Gastrocnemius medialis (tissue), 4 donors: ENCODE measurements around the gene PRC1. TPM values are rescaled to one million over a fixed set of nuclear protein-coding genes. Genes with fewer than 3 reads are reported as not detected.

Source experiments
- ATAC-seq, 2 donors: fragments of 150-250 bp; one replicate each; pipeline ENCODE4 v1.9.1; 2016
- DNase-seq, 2 donors: peaks; one replicate each; pipeline ENCODE4 v3.0.0-alpha.2; 2019
- H3K27ac ChIP-seq, 4 donors: fragments of 200-600 bp; sonication (generic); 1 replicate in 1 of 4; 2 replicates in 3 of 4; pipeline ENCODE4 v1.5.1; 2016 to 2018; ENCODE audit warnings: mild to moderate bottlenecking in 2 of 4, moderate library complexity in 1 of 4
- H3K27me3 ChIP-seq, 3 donors: fragments of 200-600 bp; sonication (generic) in 2 of 3; 1 replicate in 1 of 3; 2 replicates in 2 of 3; pipeline versions ENCODE4 v1.5.1 to v1.6.0; 2016 to 2019; ENCODE audit warnings: mild to moderate bottlenecking in 1 of 3, moderate library complexity in 1 of 3
- H3K36me3 ChIP-seq, 2 donors: fragments of 200-600 bp; sonication (generic) in 1 of 2; one replicate each; pipeline ENCODE4 v1.5.1; 2017 to 2018
- H3K4me1 ChIP-seq, 2 donors: fragments of 200-600 bp; sonication (generic) in 1 of 2; one replicate each; pipeline ENCODE4 v1.5.1; 2016 to 2017; ENCODE audit warnings: mild to moderate bottlenecking in 2 of 2
- H3K4me3 ChIP-seq, 4 donors: fragments of 200-600 bp; sonication (generic) in 3 of 4; 1 replicate in 1 of 4; 2 replicates in 3 of 4; pipeline ENCODE4 v1.5.1; 2016 to 2019; ENCODE audit warnings: mild to moderate bottlenecking in 2 of 4
- H3K9me3 ChIP-seq, 3 donors: fragments of 200-600 bp; sonication (generic) in 2 of 3; 1 replicate in 1 of 3; 2 replicates in 2 of 3; pipeline ENCODE4 v1.5.1; 2016 to 2019
- POLR2A ChIP-seq, 2 donors: fragments of 450-650 bp; IDR thresholded peaks; one replicate each; pipeline ENCODE4 v1.6.1; 2017; ENCODE audit warnings: antibody characterized with exemption in 2 of 2, mild to moderate bottlenecking in 2 of 2, moderate library complexity in 2 of 2
- in situ Hi-C, 4 donors: fragments of 200-750 bp; cut with MboI; loops; one replicate each; pipeline versions ENCODE4 v1.15.0 to v1.8.0; 2017; ENCODE audit warnings: low sequenced_read_pairs in 4 of 4
- intact Hi-C: fragments of 100-400 bp; cut with DNase I; formaldehyde crosslinking; loops from one replicate; pipeline ENCODE4 v1.15.1; 2023; ENCODE audit warnings: low total_unique reads
- total RNA-seq, 4 donors: library from RNA; depleted of rRNA; stranded (reverse); fragments of >200 nt; gene quantifications; one replicate each; pipeline versions ENCODE4 v1.1.0 to v1.2.3, GENCODE V29; 2016
- TF ChIP-seq, protein P1 (sequence below), 5 experiments: fragments of 450-650 bp in 3 of 5; fragments of 200-600 bp in 2 of 5; sonication (generic) in 2 of 5; IDR thresholded peaks in 4 of 5; conservative IDR thresholded peaks in 1 of 5; 1 replicate in 4 of 5; 2 replicates in 1 of 5; pipeline ENCODE4 v1.5.1; 2016 to 2019; ENCODE audit warnings: antibody characterized with exemption in 5 of 5, mild to moderate bottlenecking in 3 of 5, moderate library complexity in 3 of 5

The PRC1 gene
- total RNA-seq, 4 donors from 2014 or later = 1.4 to 9.9 (median 4.9) TPM

DNA sequence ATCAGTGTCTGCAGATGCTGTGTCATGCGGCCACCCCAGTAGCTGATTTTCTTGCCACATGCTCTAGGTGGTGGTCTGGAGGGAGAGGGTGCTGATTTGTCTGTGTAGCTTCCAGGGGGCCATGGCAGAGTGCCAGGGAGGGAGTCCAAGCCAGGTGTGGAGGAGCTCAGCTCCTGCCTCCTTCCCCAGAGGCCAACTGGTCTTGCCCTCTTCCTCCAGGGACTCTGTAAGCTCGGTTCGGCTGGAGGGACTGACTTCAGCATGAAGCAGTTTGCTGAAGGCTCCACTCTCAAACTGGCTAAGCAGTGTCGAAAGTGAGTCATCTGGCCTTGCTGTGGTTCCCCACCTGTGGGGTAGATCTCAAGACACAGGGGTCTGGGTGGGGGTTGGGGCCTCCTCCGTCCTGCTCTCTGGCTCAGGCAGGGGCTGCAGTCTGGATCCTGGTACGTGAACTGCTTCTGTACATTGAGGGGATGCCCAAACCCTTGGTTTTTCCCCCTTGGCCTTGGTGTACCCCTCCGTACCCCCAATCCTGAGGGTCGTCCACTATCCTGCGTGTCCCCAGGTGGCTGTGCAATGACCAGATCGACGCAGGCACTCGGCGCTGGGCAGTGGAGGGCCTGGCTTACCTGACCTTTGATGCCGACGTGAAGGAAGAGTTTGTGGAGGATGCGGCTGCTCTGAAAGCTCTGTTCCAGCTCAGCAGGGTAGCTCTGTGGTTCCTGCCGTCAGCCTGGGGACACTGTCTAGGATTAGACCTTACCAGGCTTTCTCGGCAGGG, 46.6 kb downstream of the PRC1 start:
- Histone ChIP-seq H3K27me3 (no peaks in the 10 kb centered on the region), H3K4me3 (no peak overlapping the region), H3K36me3 (peaks cover 0 to 93% of the 10 kb centered on the region in 2 donors), H3K27ac (no peak overlapping the region), H3K4me1 (no peaks in the 10 kb centered on the region), H3K9me3 (no peaks in the 10 kb centered on the region)
- no peak for ATAC-seq
- in situ Hi-C loops = no loop called here
- DNase-seq = no peak
- TF ChIP-seq, protein P1, sequence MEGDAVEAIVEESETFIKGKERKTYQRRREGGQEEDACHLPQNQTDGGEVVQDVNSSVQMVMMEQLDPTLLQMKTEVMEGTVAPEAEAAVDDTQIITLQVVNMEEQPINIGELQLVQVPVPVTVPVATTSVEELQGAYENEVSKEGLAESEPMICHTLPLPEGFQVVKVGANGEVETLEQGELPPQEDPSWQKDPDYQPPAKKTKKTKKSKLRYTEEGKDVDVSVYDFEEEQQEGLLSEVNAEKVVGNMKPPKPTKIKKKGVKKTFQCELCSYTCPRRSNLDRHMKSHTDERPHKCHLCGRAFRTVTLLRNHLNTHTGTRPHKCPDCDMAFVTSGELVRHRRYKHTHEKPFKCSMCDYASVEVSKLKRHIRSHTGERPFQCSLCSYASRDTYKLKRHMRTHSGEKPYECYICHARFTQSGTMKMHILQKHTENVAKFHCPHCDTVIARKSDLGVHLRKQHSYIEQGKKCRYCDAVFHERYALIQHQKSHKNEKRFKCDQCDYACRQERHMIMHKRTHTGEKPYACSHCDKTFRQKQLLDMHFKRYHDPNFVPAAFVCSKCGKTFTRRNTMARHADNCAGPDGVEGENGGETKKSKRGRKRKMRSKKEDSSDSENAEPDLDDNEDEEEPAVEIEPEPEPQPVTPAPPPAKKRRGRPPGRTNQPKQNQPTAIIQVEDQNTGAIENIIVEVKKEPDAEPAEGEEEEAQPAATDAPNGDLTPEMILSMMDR (IDR thresholded peaks at IDR 0.05 in 4 of 5, conservative IDR thresholded peaks at IDR 0.05 in 1 of 5) = no peak
- TF ChIP-seq POLR2A (IDR thresholded peaks at IDR 0.05) = no peak
- intact Hi-C loops = no loop called here

DNA sequence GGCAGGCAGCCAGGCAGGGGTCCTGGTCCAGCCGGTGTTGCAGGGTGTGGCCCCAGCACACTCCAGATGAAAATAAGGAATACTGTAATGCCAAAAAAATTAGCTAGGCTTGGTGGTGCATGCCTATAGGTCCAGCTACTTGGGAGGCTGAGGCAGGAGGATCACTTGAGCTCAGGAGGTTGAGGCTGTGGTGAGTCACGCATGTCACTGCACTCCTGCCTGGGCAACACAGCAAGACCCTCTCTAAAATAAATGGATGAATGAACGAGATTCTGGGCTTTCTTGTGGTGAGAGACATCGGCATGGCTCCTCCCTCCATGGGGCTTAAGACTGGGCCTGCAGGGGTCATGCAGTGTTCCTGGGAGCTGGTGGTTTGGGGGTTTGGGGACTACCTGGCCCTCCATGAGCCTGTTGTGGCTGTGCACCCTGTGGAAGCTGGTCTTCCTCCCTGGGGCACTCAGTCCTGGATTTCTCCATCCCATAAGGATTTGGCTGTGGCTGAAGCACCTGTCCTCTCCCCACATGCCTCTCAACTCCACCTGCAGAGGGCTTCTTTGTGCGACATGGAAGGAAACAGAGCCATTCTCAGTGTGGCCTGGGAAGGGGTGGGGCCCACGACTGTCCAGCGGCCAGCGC, 47.3 kb downstream of the PRC1 start:
- no peak overlapping the region for H3K4me3 ChIP-seq
- TF ChIP-seq POLR2A (IDR thresholded peaks at IDR 0.05) = no peak
- TF ChIP-seq, protein P1 (IDR thresholded peaks at IDR 0.05 in 4 of 5, conservative IDR thresholded peaks at IDR 0.05 in 1 of 5) = no peak
- no peaks in the 10 kb centered on the region for H3K27me3 ChIP-seq
- ATAC-seq (no peak), DNase-seq (no peak)
- in situ Hi-C loops (no loop called here), intact Hi-C loops (no loop called here)
- H3K36me3 ChIP-seq = peaks cover 0 to 93% of the 10 kb centered on the region in 2 donors
- H3K9me3 ChIP-seq = no peaks in the 10 kb centered on the region
- H3K4me1 ChIP-seq = no peaks in the 10 kb centered on the region
- no peak overlapping the region for H3K27ac ChIP-seq

DNA sequence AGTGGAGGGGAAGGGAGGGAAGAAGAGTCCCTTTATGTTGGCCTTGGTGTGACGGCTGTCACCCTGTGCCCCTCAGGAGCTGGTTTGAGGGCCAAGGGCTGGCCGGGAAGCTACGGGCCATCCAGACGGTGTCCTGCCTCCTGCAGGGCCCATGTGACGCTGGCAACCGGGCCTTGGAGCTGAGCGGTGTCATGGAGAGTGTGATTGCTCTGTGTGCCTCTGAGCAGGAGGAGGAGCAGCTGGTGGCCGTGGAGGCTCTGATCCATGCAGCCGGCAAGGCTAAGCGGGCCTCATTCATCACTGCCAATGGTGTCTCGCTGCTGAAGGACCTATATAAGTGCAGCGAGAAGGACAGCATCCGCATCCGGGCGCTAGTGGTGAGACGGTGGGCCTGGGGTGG, 47.8 kb downstream of the PRC1 start:
- Histone ChIP-seq H3K27ac (no peak overlapping the region), H3K4me3 (no peak overlapping the region), H3K27me3 (no peaks in the 10 kb centered on the region), H3K36me3 (peaks cover 0 to 93% of the 10 kb centered on the region in 2 donors), H3K4me1 (no peaks in the 10 kb centered on the region), H3K9me3 (no peaks in the 10 kb centered on the region)
- intact Hi-C loops = no loop called here
- in situ Hi-C loops = no loop called here
- no peak for DNase-seq
- TF ChIP-seq POLR2A (IDR thresholded peaks at IDR 0.05) = no peak
- TF ChIP-seq, protein P1 (IDR thresholded peaks at IDR 0.05 in 4 of 5, conservative IDR thresholded peaks at IDR 0.05 in 1 of 5) = no peak
- no peak for ATAC-seq

DNA sequence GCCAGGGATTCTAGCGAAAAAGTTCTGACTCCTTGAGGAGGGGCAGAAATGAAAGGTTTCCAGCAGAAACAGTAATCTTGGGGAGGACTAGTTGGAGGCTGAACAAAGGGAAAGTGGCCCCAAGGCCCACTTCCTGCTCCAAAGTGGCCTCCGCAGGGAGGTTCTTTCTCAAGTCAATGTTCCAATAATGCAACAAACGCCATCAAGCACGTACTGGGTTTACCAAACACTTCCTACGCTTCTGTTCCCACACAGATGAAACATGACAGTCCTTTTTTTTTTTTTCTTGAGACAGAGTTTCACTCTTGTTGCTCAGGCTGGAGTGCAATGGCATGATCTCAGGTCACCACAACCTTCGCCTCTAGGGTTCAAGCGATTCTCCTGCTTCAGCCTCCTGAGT, 49.2 kb downstream of the PRC1 start:
- no peak overlapping the region for H3K4me3 ChIP-seq
- peaks cover 0 to 93% of the 10 kb centered on the region in 2 donors for H3K36me3 ChIP-seq
- no peaks in the 10 kb centered on the region for H3K4me1 ChIP-seq
- no peak overlapping the region for H3K27ac ChIP-seq
- in situ Hi-C loops = no loop called here
- H3K27me3 ChIP-seq = no peaks in the 10 kb centered on the region
- ATAC-seq (no peak), DNase-seq (no peak)
- TF ChIP-seq, protein P1 (IDR thresholded peaks at IDR 0.05 in 4 of 5, conservative IDR thresholded peaks at IDR 0.05 in 1 of 5) = no peak
- no peak for TF ChIP-seq POLR2A (IDR thresholded peaks at IDR 0.05)
- intact Hi-C loops = no loop called here
- no peaks in the 10 kb centered on the region for H3K9me3 ChIP-seq
